ENCODE data around the gene ENTPD8.
A peak's percentile ranks its signal among the peaks of the same experiment; 100 is the strongest.
"Not testable (repeated sequence)": the region's sequence is repeated elsewhere in the genome, so short reads cannot be mapped to it uniquely, and the experiment has no call there.

ENTPD8 gene

DNA sequence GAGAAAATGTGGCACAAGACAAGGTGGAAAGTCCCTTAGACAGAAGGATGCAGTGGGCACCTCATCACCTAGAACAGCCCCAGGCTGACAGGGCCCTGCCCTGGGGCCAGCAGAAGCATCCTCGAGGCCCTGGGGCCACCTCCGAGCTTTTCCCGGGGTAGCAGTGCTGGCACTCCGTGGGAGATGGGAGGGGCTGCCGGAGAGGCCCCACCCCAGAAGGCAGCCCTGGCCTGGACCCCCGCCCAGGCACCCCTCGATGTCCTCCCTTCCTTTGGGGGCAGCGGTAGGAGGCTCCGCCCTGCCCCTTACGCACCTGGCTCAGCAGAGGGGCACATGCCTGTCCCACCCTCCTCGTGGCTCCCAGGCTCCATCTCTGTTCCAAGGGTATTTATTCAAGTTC lies 35.7 kb upstream of the ENTPD8 start:
- DNase-seq, result no peak

DNA sequence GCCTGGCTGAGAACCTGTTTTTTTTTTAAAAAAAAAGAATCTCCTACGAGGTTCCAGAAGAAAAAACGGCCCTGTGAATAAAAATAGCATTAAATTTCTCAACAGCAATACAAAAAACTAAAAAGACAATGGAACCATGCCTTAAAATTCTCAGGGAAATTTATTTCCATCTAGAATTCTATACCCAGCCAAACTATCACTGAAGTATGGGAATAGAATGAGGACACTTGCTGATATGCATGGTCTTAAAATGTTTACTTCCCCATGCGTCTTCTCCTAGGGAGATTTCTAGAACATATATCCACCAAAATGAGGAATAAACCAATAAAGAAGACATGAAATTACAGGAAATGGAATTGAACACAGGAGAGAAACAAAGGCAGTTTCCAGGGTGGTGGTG lies 34.5 kb upstream of the ENTPD8 start:
- no peak for DNase-seq

DNA sequence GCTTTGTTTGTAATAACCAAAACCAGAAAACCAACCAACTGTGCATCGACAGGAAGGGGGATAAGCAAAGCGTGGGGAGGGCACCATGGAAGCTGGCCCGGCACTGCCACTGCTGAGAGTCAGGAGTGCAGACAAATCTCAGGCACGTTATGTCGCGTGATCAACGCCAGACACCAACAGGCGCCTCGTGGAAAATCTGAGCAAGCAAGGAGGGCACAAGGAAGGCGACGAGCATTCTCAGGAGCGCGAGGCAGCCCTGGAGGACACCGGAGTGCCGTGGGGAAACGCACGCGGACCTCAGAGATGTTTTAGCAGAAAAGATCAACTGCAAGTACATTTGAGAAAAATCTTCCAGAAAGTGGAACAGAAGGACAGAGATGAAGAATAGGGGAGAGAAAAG lies 33.1 kb upstream of the ENTPD8 start:
- DNase-seq, result no peak

DNA sequence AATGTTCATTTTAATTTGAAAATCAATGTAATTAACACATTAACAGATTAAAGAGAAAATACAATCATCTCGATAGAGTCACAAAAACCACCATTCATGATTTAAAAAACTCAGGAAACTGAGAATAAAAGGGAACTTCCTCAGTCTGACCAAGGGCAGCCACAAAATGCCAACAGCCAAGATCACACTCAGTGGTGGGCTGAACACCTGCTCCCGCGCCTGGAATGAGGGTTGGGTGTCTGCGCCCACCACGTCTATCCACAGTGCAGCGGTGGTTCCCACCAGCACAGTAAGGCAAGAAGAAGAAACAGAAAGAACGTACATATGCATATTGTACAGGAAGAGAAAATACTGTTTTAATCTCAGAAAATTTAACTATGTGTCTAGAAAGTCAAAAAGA lies 29.6 kb upstream of the ENTPD8 start:
- DNase-seq, result no peak

DNA sequence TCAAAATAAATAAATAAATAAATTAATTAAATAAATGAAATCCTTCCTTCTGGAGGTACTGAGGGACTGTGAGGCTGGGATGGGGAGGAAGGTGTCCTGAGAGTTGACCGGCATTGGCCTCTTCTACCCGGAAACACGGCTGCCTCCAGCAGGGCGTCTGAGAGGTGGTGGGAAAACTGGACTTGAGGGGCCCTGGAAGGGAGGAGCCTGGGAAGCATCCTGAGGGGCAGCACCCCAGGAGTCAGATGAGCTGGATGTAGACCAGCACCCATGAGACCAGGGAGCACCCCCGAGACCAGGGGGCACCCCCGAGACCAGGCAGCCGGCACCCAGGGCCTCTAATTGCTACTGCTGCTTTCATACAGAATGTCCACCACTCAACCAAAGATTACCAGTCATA lies 26.7 kb upstream of the ENTPD8 start:
- no peak for DNase-seq

DNA sequence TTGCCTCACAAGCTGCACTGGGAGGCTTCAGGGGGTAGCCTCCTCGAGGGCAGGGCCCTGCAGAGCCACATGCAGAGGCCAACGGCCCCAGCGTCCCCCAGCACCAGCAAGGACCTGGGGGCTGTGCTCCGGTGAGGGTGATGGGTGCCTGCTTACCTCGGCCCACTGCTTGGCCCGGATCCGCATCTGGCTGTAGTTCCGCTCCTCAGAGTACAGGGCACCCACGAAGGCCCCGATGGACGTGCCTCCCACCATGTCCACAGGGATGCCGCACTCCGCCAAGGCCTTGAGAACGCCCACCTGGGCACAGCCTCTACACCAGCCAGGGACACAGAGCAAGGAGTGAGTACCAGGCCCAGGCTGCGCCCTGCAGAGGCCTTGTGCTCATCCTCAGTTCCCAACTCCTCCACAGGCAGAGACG lies 26.0 kb upstream of the ENTPD8 start:
- no peak for DNase-seq

DNA sequence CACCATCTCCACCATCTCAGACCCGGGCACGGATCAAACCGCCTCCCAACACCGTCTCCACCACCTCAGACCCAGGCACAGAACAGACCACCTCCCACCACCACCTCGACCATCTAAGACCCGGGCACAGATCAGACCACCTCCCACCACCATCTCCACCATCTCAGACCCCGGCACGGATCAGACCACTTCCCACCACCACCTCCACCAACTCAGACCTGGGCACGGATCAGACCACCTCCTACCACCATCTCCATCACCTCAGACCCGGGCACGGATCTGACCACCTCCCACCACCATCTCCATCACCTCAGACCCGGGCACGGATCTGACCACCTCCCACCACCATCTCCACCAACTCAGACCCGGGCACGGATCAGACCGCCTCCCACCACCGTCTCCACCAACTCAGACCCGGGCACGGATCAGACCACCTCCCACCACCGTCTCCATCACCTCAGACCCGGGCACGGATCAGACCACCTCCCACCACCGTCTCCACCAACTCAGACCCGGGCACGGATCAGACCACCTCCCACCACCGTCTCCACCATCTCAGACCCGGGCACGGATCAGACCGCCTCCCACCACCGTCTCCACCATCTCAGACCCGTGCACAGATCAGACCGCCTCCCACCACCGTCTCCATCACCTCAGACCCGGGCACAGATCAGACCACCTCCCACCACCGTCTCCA lies 25.4 kb upstream of the ENTPD8 start:
- not testable (repeated sequence) for DNase-seq

DNA sequence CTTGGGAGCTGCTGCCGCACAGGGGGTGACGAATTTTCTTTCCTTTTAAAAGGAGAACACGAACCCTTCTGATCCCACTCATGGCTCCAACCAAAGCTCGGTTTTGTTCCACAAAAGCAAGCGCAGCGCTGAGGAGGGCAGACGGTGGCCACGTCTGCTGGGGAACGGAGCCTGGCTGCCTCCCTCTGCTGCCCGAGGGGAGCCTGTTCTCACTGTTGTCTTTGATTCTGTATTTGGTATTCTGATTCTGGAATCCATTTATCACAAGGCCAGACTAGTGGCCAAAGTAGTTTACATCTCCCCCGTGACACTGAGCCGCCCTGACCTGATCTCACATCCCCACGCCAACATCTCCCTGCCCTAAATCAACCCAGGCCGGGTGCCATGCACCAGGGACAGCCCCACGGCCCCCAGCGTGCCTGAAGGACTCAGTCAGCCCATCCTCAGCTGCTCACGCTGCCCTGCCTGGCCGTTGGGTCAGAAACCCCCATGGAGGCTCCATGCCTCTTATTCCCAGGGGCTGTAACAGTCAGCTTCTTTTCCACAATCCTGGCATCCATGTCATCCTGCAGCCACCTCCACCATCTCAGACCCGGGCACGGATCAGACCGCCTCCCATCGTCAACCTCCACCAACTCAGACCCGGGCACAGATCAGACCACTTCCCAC lies 24.7 kb upstream of the ENTPD8 start:
- no peak for DNase-seq

DNA sequence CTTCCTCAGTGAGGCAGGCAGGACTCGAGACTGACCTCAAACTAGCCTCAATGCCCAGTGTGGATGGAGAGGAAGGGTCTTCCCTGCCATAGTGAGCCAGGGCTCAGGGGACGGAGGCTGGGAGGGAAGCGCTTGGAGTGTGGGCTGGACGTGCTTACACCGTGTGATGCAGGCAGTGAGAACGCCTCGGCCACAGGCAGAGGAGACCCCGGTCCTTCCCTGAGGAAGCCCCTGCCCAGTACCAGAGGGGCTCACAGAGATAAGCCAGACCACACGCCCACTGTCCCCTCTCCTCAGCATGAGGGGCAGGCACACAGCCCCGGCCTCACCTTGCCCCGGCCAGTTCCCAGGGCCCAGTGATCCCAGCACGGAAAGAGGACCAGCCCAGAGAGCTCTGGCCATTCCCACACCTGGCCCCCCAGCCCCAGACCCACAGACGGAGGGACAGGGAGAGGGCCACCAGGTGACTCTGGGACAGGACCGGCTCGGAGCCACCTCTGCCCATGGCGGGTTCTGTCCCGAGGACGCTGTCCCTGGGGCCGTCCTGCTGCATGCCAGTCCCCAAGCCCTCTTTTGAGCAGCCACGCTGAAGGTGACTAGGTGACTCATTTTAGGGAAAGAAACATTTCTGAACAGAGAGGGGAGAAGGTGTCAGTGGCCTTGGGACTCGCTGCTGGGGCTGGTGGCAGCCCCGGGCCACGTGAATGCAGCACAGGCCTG lies 24.0 kb upstream of the ENTPD8 start:
- DNase-seq, result no peak

DNA sequence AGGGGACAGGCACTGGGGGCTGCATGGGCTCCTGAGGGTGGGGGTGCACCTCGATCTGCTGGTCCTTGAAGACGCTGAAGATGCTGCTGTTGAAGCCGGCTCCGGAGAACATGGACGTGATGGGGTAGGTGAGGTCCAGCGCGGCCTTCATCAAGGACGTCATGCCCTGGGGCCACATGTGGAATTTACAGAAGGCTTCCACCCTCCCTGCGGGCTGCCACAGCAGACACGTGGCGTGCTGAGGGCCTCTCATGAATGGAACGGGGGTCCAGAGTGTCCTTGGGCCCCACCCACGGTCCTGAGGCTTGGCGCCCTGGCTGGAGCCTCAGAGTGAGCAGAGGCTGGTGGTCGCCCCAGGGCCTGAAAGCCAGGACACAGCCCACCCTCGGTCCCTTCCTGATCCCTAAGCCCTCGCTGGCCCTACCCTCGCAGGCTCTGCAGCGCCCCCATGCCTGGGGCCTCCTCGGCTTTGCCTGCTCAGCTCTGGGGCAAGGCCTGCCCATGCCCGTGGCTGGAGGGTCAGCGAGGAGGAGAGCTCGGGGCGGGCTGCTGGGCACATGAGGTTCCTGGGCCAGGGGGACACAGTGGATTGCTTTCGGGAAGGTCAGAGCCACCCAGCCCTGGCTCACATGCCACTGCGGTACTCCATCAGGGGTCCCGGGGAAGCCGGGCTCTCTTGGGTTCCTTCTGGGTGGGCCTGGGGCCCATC lies 23.3 kb upstream of the ENTPD8 start:
- DNase-seq, result no peak

DNA sequence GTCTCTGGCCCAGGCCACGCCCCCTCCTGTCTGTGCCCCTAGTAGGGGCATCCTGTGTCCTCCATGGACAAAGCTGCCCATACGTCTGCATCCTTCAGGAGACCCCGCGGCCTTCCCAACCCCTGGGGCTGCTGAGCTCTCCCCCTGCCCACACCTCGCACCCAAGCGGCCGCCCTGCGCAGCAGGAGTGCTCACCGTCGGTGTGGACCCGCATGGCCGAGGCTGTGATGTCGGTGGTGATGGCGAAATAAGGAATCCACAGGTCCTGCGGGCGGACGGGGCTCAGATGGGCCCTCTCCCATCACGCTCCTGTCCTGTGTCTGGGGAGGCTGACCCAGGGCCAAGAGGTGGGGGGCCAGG lies 22.8 kb upstream of the ENTPD8 start:
- DNase-seq, result no peak

DNA sequence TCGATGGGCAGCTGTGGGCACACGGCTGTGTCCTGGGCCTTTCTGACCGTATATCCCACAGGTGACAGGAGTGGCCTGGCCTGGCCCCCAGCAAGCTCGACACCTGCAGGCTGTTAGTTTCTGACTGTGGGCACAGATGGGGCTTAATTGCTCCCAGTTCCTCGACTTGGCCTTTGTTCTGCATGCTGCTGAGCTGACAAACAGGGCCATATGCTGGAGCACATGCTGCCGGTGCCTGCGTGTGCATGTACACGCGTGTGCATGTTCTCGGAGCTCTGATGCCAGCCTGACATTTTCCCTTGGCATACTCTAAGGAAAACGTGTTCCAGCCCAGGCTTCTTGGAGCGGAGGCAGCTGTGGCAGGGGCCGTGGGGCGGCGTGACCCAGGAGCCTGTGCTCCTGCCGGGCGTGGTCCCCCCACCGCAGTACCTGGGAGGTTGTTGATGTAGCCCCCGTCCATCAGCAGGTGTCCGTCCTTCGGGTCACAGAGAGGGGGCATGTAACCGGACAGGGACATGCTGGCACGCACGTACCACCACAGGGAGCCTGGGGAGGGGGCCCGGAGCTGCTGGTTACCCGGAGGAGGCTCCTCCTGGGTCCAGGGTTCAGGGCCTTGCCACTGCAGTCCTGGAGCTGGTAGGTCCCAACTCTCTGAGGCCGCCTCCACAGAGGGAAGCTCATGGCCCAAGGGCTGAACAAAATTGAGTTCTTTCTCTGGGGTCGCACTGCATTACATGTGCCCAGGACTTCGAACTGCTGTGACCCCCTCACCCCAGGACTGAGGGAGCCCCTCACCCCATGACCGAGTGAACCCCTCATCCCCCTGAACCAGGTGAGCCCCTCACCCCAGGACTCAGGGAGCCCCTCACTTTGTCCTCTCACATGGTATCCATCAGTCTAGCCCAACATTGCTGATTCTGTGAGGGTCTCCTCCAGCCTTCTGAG lies 22.1 kb upstream of the ENTPD8 start:
- DNase-seq, result no peak

DNA sequence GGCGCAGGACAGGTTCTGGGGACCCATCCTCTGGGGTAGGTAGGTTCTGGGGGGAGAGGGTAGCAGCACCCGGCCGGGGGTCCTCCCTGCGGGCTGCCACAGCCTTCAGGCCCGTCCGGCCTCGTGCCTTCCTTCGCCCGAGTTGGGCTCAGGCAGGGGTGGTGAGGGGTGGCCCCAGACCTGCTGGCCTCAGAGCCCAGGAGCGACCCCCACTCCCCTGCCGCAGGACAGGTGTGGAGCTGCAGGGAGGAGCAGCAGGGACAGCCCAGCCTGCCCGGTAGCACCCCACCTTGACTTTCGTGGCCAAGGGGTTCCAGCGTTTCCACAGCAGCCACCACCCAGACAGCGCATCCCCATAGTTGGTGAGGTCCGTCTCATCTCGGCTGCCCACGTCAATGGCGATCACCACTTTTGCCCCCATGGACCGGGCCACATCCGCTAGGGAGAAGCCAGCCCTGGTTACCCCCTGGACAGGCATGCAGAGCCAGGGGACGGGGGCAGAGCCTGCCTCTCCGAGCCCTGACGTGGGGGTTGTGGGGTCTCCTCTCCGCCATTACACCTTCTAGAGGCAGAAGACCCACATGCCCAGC lies 21.3 kb upstream of the ENTPD8 start:
- DNase-seq, result no peak

DNA sequence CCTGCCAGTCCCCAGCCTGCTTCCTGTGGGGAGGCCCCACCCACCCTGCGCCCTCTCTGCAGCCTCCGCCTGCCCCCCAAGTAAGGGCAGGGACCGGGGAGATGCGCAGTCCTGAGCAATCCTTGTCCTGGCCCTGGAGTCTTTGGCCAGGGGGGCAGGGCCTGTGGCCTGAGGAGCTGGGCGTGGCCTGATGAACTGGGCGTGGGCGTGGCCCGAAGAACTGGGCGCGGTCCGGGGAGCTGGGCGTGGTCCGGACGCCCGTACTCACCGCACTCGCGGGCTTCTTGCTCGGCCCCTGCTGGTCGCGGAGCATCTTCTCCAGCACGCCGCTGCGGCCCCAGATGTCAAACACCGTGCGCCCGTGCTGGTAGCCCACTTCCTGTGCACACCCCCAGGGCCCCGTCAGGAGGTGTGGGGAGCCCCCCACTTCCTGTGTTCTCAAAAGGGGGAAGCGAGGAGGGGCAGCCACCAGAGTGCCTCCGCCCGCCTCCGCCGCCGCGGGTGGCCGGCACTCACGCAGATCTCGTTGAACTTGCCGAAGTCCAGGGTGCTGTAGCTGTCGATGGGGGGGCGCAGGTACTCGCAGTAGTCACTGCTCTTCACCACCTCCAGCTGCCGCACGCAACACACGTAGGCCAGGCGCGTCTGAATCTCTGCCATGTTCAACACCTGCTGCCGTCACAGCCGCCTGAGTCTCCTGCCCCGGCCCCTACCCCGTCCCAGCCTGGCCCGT lies 20.7 kb upstream of the ENTPD8 start:
- no peak for DNase-seq

DNA sequence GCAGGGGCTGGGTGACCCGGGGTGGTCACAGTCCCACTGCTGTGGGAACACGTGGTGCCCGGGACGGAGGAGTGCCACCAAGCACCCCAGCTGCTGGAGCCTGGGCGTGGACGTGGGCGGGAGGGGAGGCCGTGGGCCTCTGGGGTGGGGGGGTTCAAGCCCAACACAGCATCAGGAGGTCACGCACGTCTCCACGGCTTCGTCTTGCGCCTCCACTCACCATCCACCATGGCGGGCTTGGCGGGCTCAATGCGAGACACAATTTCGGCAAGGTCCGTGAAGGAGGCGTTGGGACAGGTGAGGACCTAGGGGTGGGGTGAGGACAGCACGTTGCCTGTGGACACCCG lies 20.1 kb upstream of the ENTPD8 start:
- DNase-seq, result no peak

DNA sequence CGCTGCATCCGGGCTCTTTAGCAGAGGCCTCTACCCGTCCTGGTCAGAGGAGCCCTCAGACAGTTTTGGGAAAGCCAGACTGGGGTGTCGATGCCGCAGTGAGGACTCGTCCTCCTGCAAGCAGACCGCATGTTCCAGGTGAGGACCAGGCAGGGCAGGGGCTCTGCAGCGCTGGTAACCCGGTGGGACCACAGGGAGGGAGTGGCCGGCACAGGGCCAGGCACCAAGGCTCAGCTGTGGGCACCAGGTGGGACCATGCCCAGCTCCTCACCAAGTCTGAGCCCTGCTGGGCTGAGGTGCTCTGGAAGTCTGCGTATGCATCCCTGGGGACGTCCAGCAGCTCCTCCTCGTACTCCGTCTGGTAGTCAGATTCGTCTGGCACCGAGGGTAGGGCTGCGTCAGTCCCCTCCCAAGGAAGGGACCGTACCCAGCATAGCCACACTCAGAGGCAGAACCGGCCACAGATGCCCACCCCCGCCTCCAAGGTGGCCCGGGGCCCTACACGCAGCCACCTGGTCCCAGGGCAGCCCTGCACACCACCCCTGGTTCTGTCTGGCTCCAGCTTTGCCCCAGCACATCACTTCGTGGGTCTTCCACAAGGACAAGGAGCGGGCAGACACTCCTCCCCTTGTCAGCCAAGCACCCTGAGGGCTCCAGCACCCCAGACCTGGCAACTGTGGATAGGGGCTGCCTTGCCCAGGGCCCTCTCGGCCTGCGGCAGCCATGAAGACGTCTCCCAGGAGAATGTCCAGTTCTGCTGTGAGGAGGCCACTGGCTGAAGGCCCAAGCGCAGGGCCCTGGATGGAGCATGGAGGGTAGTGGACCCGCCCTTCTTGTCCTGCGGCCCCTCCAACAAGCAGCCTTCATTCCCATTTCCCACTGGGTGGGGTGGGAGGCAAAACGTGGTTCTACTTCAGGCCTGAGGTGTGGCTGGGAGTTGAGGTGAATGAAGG lies 19.5 kb upstream of the ENTPD8 start:
- DNase-seq, result no peak

DNA sequence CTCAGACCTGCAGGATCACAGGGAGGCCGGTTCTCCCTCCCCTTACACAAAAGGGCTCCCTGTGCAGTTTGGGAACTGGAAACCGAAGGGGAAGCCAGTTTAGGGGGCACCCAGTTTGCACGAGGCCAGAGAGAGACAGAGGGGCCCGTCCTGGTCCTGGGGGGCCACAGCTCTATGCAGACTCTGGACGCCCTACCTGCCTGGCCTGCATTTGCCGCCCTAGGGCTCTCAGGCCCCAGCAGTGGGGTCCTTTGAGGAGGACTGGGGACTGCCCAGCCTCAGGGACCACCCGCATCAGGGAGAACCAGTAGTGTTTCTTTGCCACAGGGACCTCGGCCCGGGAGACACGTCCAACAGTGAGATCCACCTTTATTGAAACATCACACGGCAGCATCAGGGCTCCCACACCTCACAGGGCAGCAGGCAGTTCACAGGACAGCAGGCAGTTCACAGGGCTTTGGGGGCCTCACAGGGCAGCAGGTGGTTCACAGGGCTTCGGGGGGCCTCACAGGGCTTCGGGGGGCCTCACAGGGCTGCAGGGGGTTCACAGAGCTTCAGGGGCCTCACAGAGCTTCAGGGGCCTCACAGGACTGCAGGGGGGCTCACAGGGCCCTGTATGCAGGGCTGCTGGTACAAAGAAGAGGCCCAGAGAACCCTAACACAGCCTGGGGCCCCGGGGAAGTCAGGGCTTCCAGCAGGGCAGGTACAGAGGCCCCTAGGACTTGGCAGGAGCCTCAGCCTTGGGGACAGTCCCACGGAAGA lies 18.6 kb upstream of the ENTPD8 start:
- DNase-seq, result no peak

DNA sequence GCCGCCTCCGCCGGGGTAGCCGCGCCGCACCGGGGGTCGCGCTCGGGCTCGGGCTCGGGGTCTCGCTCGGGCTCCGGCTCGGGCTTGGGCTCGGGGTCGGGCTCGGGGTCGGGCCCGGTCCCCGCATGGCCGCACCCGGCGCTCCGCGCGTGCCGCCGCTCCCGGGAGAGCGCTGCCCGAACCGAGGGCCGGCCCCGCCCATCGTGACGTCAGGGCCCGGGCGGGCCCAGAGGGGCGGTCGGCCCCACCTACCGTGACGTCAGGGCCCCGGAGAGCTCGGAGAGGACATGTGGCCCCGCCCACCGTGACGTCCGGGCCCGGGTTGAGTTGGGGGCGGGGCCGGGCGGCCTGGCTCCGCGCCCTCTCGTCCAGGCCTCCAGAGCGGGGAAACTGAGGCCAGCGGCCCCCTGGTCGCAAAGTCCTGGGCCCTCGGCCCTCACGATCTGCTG lies 18.0 kb upstream of the ENTPD8 start, which contains the start of gene NSMF:
Gene NSMF (minus strand): TSS at position 183 of the 449 bp plus-strand sequence. CDS start 232 bp downstream, outside the sequence.
- peak; percentile 36 to 97 (median 90) for DNase-seq
